Activated CD4-positive, alpha-beta T cell treated with anti-CD3 and anti-CD28 coated beads for 24 hours (primary cell): ENCODE data around the gene NFIB.

Experiments
- DNase-seq, 2 donors: peaks; one replicate each; pipeline ENCODE4 v3.0.0-alpha.2; 2020; ENCODE audit warnings: low read depth in 2 of 2

NFIB gene

GRCh38 chr9:14307989-14308852 lies 5.7 kb downstream of the NFIB start:
- no peak for DNase-seq

- DNase-seq = no peak
These were observed 7.0 kb downstream of the NFIB start for GRCh38 chr9:14306672-14307660.

GRCh38 chr9:14306188-14306587 lies 7.8 kb downstream of the NFIB start:
- no peak for DNase-seq

- no peak for DNase-seq
These were observed 9.7 kb downstream of the NFIB start for GRCh38 chr9:14304259-14304658.

GRCh38 chr9:14303521-14303920 lies 10.4 kb downstream of the NFIB start:
- no peak for DNase-seq

GRCh38 chr9:14303100-14303499 lies 10.8 kb downstream of the NFIB start:
- no peak for DNase-seq

GRCh38 chr9:14302405-14302804 lies 11.5 kb downstream of the NFIB start:
- no peak for DNase-seq

- DNase-seq = no peak
These were observed 12.3 kb downstream of the NFIB start for GRCh38 chr9:14301583-14302021.

GRCh38 chr9:14301006-14301405 lies 12.9 kb downstream of the NFIB start:
- no peak for DNase-seq

GRCh38 chr9:14300588-14300987 lies 13.4 kb downstream of the NFIB start:
- no peak for DNase-seq

GRCh38 chr9:14300040-14300439 lies 13.9 kb downstream of the NFIB start:
- DNase-seq = no peak

- no peak for DNase-seq
These were observed 15.3 kb downstream of the NFIB start for GRCh38 chr9:14298601-14299022.

GRCh38 chr9:14296495-14297113 lies 17.3 kb downstream of the NFIB start:
- no peak for DNase-seq

GRCh38 chr9:14294659-14295058 lies 19.3 kb downstream of the NFIB start:
- no peak for DNase-seq

GRCh38 chr9:14293801-14294200 lies 20.1 kb downstream of the NFIB start:
- no peak for DNase-seq

- DNase-seq = no peak
These were observed 21.7 kb downstream of the NFIB start for GRCh38 chr9:14292181-14292739.

- DNase-seq = no peak
These were observed 24.0 kb downstream of the NFIB start for GRCh38 chr9:14289916-14290315.

- DNase-seq = no peak
These were observed 25.5 kb downstream of the NFIB start for GRCh38 chr9:14288433-14288832.

- DNase-seq = no peak
These were observed 27.8 kb downstream of the NFIB start for GRCh38 chr9:14286121-14286520.

- no peak for DNase-seq
These were observed 30.7 kb downstream of the NFIB start for GRCh38 chr9:14283276-14283675.

- no peak for DNase-seq
These were observed 32.1 kb downstream of the NFIB start for GRCh38 chr9:14281876-14282275.
